Activated T-cell treated with anti-CD3 and anti-CD28 coated beads, Interleukin-2, amount 50 U/mL, for 24 hours (primary cell): ENCODE measurements around the gene LAMA4.

Source experiments
- DNase-seq: peaks from one replicate; pipeline ENCODE4 v3.0.0-alpha.2; 2020
- H3K27ac Mint-ChIP-seq: 2 replicates; pipeline ENCODE4 v1.8.0; 2020; ENCODE audit warnings: mild to moderate bottlenecking, mixed read lengths
- H3K27me3 Mint-ChIP-seq: 2 replicates; pipeline ENCODE4 v1.8.0; 2020; ENCODE audit warnings: mixed read lengths
- H3K36me3 Mint-ChIP-seq: 2 replicates; pipeline ENCODE4 v1.8.0; 2020; ENCODE audit warnings: low read depth, mixed read lengths
- H3K4me1 Mint-ChIP-seq: 2 replicates; pipeline ENCODE4 v1.8.0; 2020; ENCODE audit warnings: low read depth, mixed read lengths
- H3K4me3 Mint-ChIP-seq: 2 replicates; pipeline ENCODE4 v1.8.0; 2020; ENCODE audit warnings: mild to moderate bottlenecking, moderate library complexity, mixed read lengths
- H3K9me3 Mint-ChIP-seq: 2 replicates; pipeline ENCODE4 v1.8.0; 2020; ENCODE audit warnings: mixed read lengths

Gene LAMA4

GRCh38 chr6:112184951-112185350 is 69.4 kb downstream of the LAMA4 start:
- Mint-ChIP-seq H3K36me3 (no peaks in the 10 kb centered on the region), H3K27ac (no peak overlapping the region)

GRCh38 chr6:112183271-112183671 is 71.1 kb downstream of the LAMA4 start:
- no peak for DNase-seq
- Mint-ChIP-seq H3K36me3 (no peaks in the 10 kb centered on the region), H3K4me1 (peaks cover 4% of the 10 kb centered on the region), H3K27ac (no peak overlapping the region), H3K9me3 (no peaks in the 10 kb centered on the region), H3K4me3 (no peak overlapping the region), H3K27me3 (peaks cover 27% of the 10 kb centered on the region)

More at GRCh38 chr6:112184951-112185350, 69.4 kb downstream of the LAMA4 start:
- H3K4me3 Mint-ChIP-seq: no peak overlapping the region
- peaks cover 4% of the 10 kb centered on the region for H3K4me1 Mint-ChIP-seq
- DNase-seq: no peak
- H3K9me3 Mint-ChIP-seq: no peaks in the 10 kb centered on the region
- H3K27me3 Mint-ChIP-seq: peaks cover 27% of the 10 kb centered on the region

GRCh38 chr6:112181130-112181529 is 73.2 kb downstream of the LAMA4 start:
- Mint-ChIP-seq H3K4me1 (no peaks in the 10 kb centered on the region), H3K27me3 (peaks cover 23% of the 10 kb centered on the region), H3K9me3 (no peaks in the 10 kb centered on the region), H3K4me3 (no peak overlapping the region), H3K36me3 (no peaks in the 10 kb centered on the region), H3K27ac (no peak overlapping the region)
- no peak for DNase-seq

GRCh38 chr6:112180095-112180820 is 74.1 kb downstream of the LAMA4 start:
- Mint-ChIP-seq H3K4me3 (no peak overlapping the region), H3K27me3 (peaks cover 23% of the 10 kb centered on the region), H3K9me3 (no peaks in the 10 kb centered on the region), H3K27ac (no peak overlapping the region), H3K4me1 (no peaks in the 10 kb centered on the region), H3K36me3 (no peaks in the 10 kb centered on the region)
- no peak for DNase-seq

- no peak for DNase-seq
- H3K27ac Mint-ChIP-seq: no peak overlapping the region
- no peaks in the 10 kb centered on the region for H3K4me1 Mint-ChIP-seq
- H3K36me3 Mint-ChIP-seq: no peaks in the 10 kb centered on the region
- no peak overlapping the region for H3K4me3 Mint-ChIP-seq
- H3K9me3 Mint-ChIP-seq: no peaks in the 10 kb centered on the region
- H3K27me3 Mint-ChIP-seq: peaks cover 18% of the 10 kb centered on the region
Observed at GRCh38 chr6:112179631-112180030, 74.7 kb downstream of the LAMA4 start.

- H3K4me3 Mint-ChIP-seq: no peak overlapping the region
- no peaks in the 10 kb centered on the region for H3K4me1 Mint-ChIP-seq
- no peaks in the 10 kb centered on the region for H3K9me3 Mint-ChIP-seq
- peaks cover 18% of the 10 kb centered on the region for H3K27me3 Mint-ChIP-seq
- no peaks in the 10 kb centered on the region for H3K36me3 Mint-ChIP-seq
- no peak overlapping the region for H3K27ac Mint-ChIP-seq
- DNase-seq: no peak
Observed at GRCh38 chr6:112178846-112179245, 75.5 kb downstream of the LAMA4 start.

GRCh38 chr6:112177092-112177491 is 77.3 kb downstream of the LAMA4 start:
- no peaks in the 10 kb centered on the region for H3K9me3 Mint-ChIP-seq
- H3K27ac Mint-ChIP-seq: no peak overlapping the region
- no peaks in the 10 kb centered on the region for H3K36me3 Mint-ChIP-seq
- H3K27me3 Mint-ChIP-seq: peaks cover 16% of the 10 kb centered on the region
- H3K4me3 Mint-ChIP-seq: no peak overlapping the region
- no peak for DNase-seq
- no peaks in the 10 kb centered on the region for H3K4me1 Mint-ChIP-seq

- Mint-ChIP-seq H3K4me1 (no peaks in the 10 kb centered on the region), H3K27ac (no peak overlapping the region), H3K9me3 (no peaks in the 10 kb centered on the region), H3K36me3 (no peaks in the 10 kb centered on the region), H3K4me3 (no peak overlapping the region), H3K27me3 (peaks cover 21% of the 10 kb centered on the region)
- DNase-seq: no peak
Observed at GRCh38 chr6:112176175-112176574, 78.2 kb downstream of the LAMA4 start.

- H3K4me1 Mint-ChIP-seq: no peaks in the 10 kb centered on the region
- no peaks in the 10 kb centered on the region for H3K9me3 Mint-ChIP-seq
- peaks cover 35% of the 10 kb centered on the region for H3K27me3 Mint-ChIP-seq
- H3K4me3 Mint-ChIP-seq: no peak overlapping the region
- DNase-seq: no peak
- no peak overlapping the region for H3K27ac Mint-ChIP-seq
- H3K36me3 Mint-ChIP-seq: no peaks in the 10 kb centered on the region
Observed at GRCh38 chr6:112173221-112173804, 81.1 kb downstream of the LAMA4 start.

GRCh38 chr6:112172540-112172939 is 81.8 kb downstream of the LAMA4 start:
- Mint-ChIP-seq H3K27me3 (peaks cover 34% of the 10 kb centered on the region), H3K9me3 (no peaks in the 10 kb centered on the region), H3K36me3 (no peaks in the 10 kb centered on the region), H3K4me1 (no peaks in the 10 kb centered on the region), H3K27ac (no peak overlapping the region), H3K4me3 (no peak overlapping the region)
- DNase-seq: no peak

- Mint-ChIP-seq H3K27me3 (peaks cover 44% of the 10 kb centered on the region), H3K4me3 (no peak overlapping the region), H3K9me3 (no peaks in the 10 kb centered on the region), H3K4me1 (no peaks in the 10 kb centered on the region), H3K36me3 (no peaks in the 10 kb centered on the region), H3K27ac (no peak overlapping the region)
- DNase-seq: no peak
Observed at GRCh38 chr6:112169541-112169940, 84.8 kb downstream of the LAMA4 start.

- H3K27ac Mint-ChIP-seq: peak overlapping the region; percentile 75
- H3K27me3 Mint-ChIP-seq: peaks cover 49% of the 10 kb centered on the region
- H3K9me3 Mint-ChIP-seq: no peaks in the 10 kb centered on the region
Observed at GRCh38 chr6:112163295-112164257, 90.8 kb downstream of the LAMA4 start.

GRCh38 chr6:112160745-112161144 is 93.6 kb downstream of the LAMA4 start:
- no peaks in the 10 kb centered on the region for H3K36me3 Mint-ChIP-seq

More at GRCh38 chr6:112163295-112164257, 90.8 kb downstream of the LAMA4 start:
- peak overlapping the region; percentile 73 for H3K4me3 Mint-ChIP-seq
- H3K4me1 Mint-ChIP-seq: peaks cover 17% of the 10 kb centered on the region
- no peaks in the 10 kb centered on the region for H3K36me3 Mint-ChIP-seq
- peak; percentile 87 for DNase-seq

GRCh38 chr6:112156668-112157067 is 97.7 kb downstream of the LAMA4 start:
- Mint-ChIP-seq H3K36me3 (no peaks in the 10 kb centered on the region), H3K4me3 (no peak overlapping the region), H3K4me1 (peaks cover 32% of the 10 kb centered on the region), H3K27ac (no peak overlapping the region), H3K27me3 (peaks cover 33% of the 10 kb centered on the region), H3K9me3 (no peaks in the 10 kb centered on the region)
- no peak for DNase-seq

More at GRCh38 chr6:112160745-112161144, 93.6 kb downstream of the LAMA4 start:
- H3K9me3 Mint-ChIP-seq: no peaks in the 10 kb centered on the region
- H3K27ac Mint-ChIP-seq: no peak overlapping the region
- no peak for DNase-seq
- H3K4me3 Mint-ChIP-seq: no peak overlapping the region
- peaks cover 40% of the 10 kb centered on the region for H3K27me3 Mint-ChIP-seq
- peaks cover 25% of the 10 kb centered on the region for H3K4me1 Mint-ChIP-seq
